Measurements from ENCODE around the gene VPS26A.
A peak's percentile ranks its signal among the peaks of the same experiment; 100 is the strongest.

Gene VPS26A

DNA sequence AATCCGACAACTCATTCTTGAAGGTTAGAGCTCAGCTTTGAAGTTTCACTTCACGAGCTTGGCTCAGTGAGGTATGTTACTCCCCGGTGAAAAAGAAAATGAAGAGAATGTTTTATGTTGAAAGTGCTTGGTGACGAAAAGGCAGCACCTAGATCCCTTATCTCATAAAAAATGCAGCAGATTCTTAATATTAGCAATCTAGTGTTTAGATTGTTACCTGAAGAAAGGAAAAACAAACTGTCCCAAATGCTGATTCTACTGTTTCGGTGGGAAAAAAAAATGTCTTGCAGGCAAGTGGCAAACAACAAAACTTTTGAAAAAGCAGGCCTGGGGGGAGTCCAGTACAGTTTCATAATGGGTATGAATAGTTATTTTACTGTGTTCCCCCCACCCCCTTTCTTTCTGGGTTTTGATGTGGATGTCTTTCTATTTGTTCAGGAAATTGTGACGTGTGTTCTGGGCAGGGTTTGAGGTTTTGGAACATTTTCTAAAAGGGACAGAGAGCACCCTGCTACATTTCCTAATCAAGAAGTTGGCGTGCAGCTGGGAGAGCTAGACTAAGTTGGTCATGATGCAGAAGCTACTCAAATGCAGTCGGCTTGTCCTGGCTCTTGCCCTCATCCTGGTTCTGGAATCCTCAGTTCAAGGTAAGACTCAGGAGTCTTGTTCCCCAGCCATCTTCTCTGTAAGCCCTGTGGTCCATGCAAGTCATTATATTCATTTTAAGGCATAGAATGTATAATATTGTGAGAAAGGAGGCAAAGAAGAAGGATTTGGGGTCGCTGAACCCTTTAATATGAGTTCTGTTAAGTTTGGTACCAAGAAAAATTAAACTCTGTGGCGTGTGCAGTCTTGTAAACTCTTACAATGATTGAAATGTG is 36.1 kb upstream of the VPS26A start, which contains the start of gene SRGN:
Gene SRGN, plus strand, starts transcription at position 514 of the 881 bp plus-strand sequence. Its CDS starts 55 bp downstream, at position 569.
- Histone ChIP-seq H3K79me2 (ENCODE audit: insufficient read depth, low read length) (no peaks in the 10 kb centered on the region), H3K9me3 (ENCODE audit: insufficient read depth, low read length, severe bottlenecking) (no peaks in the 10 kb centered on the region), H3K4me1 (ENCODE audit: insufficient read depth, low read length) (peaks cover 14% of the 10 kb centered on the region), H3K4me2 (ENCODE audit: insufficient read depth, low read length) (peak within 1 kb of the TSS; percentile 38), H4K20me1 (ENCODE audit: insufficient read depth, low read length) (no peaks in the 10 kb centered on the region), H3K4me3 (ENCODE audit: low read depth in 1 of 2, low read length in 2 of 2) (peak within 1 kb of the TSS in 1 of 2 experiments; percentile 10; a peak in 1 of 4 replicates), H2AFZ (ENCODE audit: low read depth, low read length) (peak within 1 kb of the TSS; percentile 23), H3K27ac (ENCODE audit: low read length) (no peak within 1 kb of the TSS), H3K36me3 (ENCODE audit: insufficient read depth, low read length) (no peaks in the 10 kb centered on the region), H3K27me3 (ENCODE audit: insufficient read depth, low read length, poor library complexity) (no peaks in the 10 kb centered on the region), H3K9ac (ENCODE audit: low read depth, low read length) (0 out of 2 replicates have a peak within 1 kb of the TSS, but pooled peaks have one; percentile 7)
- DNase-seq (peak; percentile 45), ATAC-seq (ENCODE audit: insufficient read depth, low read depth) (peak; percentile 84)
- no peak for TF ChIP-seq EZH2 (IDR thresholded peaks at IDR 0.05; ENCODE audit: borderline replicate concordance, low read depth, low read length, severe bottlenecking)
- TF ChIP-seq, protein P1, sequence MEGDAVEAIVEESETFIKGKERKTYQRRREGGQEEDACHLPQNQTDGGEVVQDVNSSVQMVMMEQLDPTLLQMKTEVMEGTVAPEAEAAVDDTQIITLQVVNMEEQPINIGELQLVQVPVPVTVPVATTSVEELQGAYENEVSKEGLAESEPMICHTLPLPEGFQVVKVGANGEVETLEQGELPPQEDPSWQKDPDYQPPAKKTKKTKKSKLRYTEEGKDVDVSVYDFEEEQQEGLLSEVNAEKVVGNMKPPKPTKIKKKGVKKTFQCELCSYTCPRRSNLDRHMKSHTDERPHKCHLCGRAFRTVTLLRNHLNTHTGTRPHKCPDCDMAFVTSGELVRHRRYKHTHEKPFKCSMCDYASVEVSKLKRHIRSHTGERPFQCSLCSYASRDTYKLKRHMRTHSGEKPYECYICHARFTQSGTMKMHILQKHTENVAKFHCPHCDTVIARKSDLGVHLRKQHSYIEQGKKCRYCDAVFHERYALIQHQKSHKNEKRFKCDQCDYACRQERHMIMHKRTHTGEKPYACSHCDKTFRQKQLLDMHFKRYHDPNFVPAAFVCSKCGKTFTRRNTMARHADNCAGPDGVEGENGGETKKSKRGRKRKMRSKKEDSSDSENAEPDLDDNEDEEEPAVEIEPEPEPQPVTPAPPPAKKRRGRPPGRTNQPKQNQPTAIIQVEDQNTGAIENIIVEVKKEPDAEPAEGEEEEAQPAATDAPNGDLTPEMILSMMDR (IDR thresholded peaks at IDR 0.05; ENCODE audit: borderline replicate concordance, extremely low read depth, low read length, poor library complexity, severe bottlenecking): no peak

DNA sequence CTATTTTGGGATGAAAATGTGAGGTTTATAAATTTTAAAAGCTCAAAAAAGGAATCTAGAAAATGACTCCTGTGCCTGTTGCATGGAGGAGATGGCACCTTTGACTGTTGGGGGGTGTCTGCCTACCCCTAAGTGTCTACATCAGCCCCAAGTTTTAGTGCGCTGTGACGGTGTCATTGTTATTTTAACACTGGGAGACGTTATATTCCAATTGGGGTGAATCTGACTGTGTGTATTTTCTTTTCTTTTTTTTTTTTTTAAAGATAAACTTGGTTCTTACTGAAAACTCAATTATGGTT is 35.6 kb upstream of the VPS26A start:
- H4K20me1 ChIP-seq (ENCODE audit: insufficient read depth, low read length): no peaks in the 10 kb centered on the region
- H3K9me3 ChIP-seq (ENCODE audit: insufficient read depth, low read length, severe bottlenecking): no peaks in the 10 kb centered on the region
- ATAC-seq (ENCODE audit: insufficient read depth, low read depth) (no peak), DNase-seq (no peak)
- H3K27me3 ChIP-seq (ENCODE audit: insufficient read depth, low read length, poor library complexity): no peaks in the 10 kb centered on the region
- H3K36me3 ChIP-seq (ENCODE audit: insufficient read depth, low read length): no peaks in the 10 kb centered on the region
- H3K4me3 ChIP-seq (ENCODE audit: low read depth in 1 of 2, low read length in 2 of 2): no peak overlapping the region
- H3K4me1 ChIP-seq (ENCODE audit: insufficient read depth, low read length): peaks cover 19% of the 10 kb centered on the region
- H3K9ac ChIP-seq (ENCODE audit: low read depth, low read length): 0 out of 2 replicates have a peak overlapping the region, but pooled peaks have one; percentile 7
- no peak overlapping the region for H3K27ac ChIP-seq (ENCODE audit: low read length)
- H3K79me2 ChIP-seq (ENCODE audit: insufficient read depth, low read length): no peaks in the 10 kb centered on the region
- no peak overlapping the region for H2AFZ ChIP-seq (ENCODE audit: low read depth, low read length)
- TF ChIP-seq, protein P1 (IDR thresholded peaks at IDR 0.05; ENCODE audit: borderline replicate concordance, extremely low read depth, low read length, poor library complexity, severe bottlenecking): no peak
- no peak for TF ChIP-seq EZH2 (IDR thresholded peaks at IDR 0.05; ENCODE audit: borderline replicate concordance, low read depth, low read length, severe bottlenecking)
- H3K4me2 ChIP-seq (ENCODE audit: insufficient read depth, low read length): no peak overlapping the region

DNA sequence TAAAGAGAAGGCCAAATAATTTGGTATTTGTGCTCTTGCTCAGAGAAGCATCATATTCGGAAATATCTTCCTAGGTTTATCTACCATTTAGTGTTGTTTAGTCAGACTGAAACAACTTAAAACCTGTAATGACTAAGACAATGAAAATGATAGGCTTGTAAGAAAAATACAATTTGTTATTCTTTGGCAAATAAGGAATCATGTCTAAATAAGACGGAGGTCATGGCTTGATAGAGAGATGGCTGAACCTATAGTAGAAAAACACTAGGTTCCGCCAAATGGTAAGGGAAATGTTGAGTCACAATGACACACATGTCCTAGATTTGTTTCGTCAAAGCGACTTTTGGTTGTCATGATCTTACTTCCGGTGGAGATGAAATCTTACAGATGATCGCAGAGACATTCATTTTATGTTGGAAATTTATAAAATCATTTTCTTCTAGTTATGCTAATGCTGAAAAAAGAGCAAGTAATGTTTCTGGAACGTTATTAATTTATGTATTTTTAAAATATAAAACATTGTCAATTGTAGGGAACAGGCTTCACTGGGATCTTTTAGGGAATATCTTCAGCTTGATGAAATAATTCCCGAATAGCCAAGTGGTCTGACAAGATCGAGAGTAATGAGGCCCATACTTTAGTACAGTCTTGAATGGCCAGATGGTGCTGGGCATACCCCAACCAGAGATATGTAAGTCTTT is 35.0 kb upstream of the VPS26A start:
- H3K9ac ChIP-seq (ENCODE audit: low read depth, low read length): no peak overlapping the region
- no peaks in the 10 kb centered on the region for H3K9me3 ChIP-seq (ENCODE audit: insufficient read depth, low read length, severe bottlenecking)
- no peak overlapping the region for H3K4me2 ChIP-seq (ENCODE audit: insufficient read depth, low read length)
- H4K20me1 ChIP-seq (ENCODE audit: insufficient read depth, low read length): no peaks in the 10 kb centered on the region
- no peak for DNase-seq
- no peaks in the 10 kb centered on the region for H3K79me2 ChIP-seq (ENCODE audit: insufficient read depth, low read length)
- peaks cover 20% of the 10 kb centered on the region for H3K4me1 ChIP-seq (ENCODE audit: insufficient read depth, low read length)
- H3K27me3 ChIP-seq (ENCODE audit: insufficient read depth, low read length, poor library complexity): no peaks in the 10 kb centered on the region
- no peak overlapping the region for H3K4me3 ChIP-seq (ENCODE audit: low read depth in 1 of 2, low read length in 2 of 2)
- H3K36me3 ChIP-seq (ENCODE audit: insufficient read depth, low read length): no peaks in the 10 kb centered on the region
- ATAC-seq (ENCODE audit: insufficient read depth, low read depth): no peak
- TF ChIP-seq, protein P1 (IDR thresholded peaks at IDR 0.05; ENCODE audit: borderline replicate concordance, extremely low read depth, low read length, poor library complexity, severe bottlenecking): no peak
- TF ChIP-seq EZH2 (IDR thresholded peaks at IDR 0.05; ENCODE audit: borderline replicate concordance, low read depth, low read length, severe bottlenecking): no peak
- H2AFZ ChIP-seq (ENCODE audit: low read depth, low read length): no peak overlapping the region
- H3K27ac ChIP-seq (ENCODE audit: low read length): no peak overlapping the region

Measured in DND-41 (cell line).